T-helper 1 cell (primary cell): ENCODE measurements around the gene SRCAP.
"Not testable (repeated sequence)": the region's sequence is repeated elsewhere in the genome, so short reads cannot be mapped to it uniquely, and the experiment has no call there.

Experiments
- DNase-seq, 5 donors: peaks; one replicate each; pipeline ENCODE4 v3.0.0-alpha.2; 2012 to 2020

The SRCAP gene

DNA sequence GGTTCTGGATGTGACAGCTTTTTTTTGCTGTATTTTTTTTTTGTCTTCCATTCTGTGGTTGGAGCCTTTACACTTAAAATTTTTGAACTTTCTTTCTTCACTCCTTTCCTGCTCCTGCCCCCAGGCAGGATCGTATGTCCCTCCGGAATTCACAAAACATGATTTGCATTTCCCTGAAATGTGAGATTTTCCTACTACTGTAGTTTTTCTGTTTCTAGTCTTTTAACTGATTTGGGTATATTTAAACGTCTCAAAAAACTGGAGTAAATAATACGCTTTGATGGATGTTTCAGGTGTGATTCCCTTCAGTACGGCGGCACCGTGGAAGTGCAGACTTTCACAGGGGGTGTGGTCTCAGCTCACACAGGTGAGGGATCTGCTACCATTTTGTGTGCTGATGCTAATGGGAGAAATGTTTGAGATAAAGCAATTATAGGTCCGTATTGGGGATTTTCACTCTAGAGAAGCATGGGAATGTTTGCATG is 686 bp downstream of the SRCAP start:
- no peak for DNase-seq

DNA sequence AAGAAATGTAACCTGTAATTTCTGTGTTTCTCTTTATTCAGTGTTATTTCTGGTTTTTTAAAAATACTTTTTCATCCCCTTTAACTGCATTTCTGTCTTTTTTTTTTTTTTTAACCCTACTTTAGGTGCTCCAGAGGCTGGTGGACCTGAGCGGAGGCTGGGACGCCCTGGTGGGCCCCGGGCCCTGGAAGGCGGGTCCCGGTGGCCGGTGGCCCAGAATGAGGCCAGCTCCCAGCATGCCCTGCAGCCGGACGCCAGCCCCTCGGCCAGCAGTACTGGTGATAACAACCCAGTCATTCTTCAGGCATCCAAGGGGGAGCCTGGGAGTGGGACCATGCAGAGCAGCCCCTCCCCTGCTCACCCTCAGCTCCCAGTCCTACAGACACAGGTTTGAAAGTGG is 1.5 kb downstream of the SRCAP start:
- no peak for DNase-seq

DNA sequence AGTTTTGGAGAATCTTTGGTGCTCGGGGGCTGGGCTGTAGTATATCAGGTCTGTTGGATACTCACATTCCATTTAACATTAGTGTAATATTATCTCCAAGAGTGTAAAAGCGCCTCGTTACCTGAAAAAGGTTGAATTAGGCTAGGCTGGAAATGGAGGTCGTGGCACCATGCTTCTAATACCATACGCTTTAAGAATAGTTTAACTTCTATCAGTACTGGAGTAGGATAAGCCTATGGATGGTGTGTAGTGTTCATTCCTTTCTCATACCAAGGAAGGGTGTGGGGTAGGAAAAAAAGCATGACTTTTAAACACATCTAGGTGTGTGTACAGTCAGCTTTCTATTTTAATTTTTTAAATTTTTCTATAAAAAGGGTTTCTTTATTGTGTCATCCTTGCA is 2.0 kb downstream of the SRCAP start:
- DNase-seq = no peak

DNA sequence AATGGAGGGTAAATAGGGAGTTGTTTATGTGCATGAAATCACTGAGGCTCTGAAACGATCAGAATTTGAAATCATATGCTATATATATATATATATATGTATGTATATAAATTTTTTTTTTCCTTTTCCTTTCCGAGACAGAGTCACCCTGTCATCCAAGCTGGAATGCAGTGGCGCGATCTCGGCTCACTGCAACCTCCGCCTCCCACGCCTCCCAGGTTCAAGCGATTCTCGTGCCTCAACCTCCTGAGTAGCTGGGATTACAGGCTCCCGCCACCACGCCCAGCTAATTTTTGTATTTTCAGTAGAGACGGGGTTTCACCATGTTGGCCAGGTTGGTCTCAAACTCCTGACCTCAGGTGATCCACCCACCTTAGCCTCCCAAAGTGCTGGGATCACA is 4.1 kb downstream of the SRCAP start:
- DNase-seq = not testable (repeated sequence)

DNA sequence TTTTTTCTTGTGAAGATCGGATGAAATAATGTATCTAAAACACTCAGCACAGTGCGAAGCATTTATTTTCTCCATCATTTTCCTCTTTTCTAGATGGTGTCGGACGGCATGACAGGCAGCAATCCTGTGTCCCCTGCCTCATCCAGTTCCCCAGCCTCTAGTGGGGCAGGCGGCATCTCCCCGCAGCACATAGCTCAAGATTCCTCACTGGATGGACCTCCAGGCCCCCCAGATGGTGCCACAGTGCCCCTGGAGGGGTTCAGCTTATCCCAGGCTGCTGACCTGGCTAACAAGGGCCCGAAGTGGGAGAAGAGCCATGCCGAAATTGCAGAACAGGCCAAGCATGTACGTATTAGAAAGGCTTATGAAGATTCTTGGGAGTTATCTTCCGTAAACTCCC is 5.0 kb downstream of the SRCAP start:
- DNase-seq = no peak

DNA sequence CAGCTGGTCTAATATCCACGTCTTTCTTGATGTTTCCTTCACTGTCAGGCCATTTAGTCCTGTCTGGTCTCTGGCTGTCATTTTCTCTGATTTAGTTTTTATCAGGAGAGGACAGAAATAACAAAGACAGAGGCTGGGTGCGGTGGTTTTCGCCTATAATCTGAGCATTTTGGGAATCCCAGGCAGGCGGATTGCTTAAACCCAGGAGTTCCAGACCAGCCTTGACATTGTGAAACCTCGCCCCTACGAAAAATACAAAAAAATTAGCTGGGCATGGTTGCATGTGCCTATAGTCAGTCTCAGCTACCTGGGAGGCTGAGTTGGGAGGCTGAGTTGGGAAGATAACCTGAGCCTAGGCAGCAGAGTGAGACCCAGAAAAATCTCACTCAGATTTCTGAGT is 7.1 kb downstream of the SRCAP start:
- no peak for DNase-seq

DNA sequence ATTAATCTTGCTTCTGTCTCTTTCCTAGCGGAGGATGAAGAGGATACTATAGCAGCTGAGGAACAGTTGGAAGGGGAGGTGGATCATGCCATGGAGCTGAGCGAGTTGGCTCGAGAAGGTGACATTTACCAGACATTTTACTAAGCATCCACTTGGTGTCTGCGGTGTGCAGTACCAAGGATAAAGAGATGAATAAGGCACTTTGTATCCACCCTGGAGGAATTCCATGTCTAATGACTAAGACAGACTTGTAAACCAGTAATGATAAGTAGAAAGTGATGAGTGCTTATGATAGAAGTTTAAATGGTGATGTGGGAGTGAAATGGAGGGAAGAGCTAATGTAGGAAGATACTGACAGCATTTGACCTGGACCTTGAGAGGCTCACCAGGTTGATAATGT is 12.0 kb downstream of the SRCAP start:
- DNase-seq = no peak

DNA sequence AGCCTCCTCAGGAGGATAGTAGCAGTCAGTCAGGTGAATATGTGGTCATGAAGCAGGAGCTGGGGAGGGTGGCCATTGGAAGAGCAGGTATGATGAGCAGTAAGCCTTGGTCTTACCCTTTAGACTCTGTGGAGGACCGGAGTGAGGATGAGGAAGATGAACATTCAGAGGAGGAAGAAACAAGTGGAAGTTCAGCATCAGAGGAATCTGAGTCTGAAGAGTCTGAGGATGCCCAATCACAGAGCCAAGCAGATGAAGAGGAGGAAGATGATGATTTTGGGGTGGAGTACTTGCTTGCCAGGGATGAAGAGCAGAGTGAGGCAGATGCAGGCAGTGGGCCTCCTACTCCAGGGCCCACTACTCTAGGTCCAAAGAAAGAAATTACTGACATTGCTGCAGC is 12.7 kb downstream of the SRCAP start:
- no peak for DNase-seq

DNA sequence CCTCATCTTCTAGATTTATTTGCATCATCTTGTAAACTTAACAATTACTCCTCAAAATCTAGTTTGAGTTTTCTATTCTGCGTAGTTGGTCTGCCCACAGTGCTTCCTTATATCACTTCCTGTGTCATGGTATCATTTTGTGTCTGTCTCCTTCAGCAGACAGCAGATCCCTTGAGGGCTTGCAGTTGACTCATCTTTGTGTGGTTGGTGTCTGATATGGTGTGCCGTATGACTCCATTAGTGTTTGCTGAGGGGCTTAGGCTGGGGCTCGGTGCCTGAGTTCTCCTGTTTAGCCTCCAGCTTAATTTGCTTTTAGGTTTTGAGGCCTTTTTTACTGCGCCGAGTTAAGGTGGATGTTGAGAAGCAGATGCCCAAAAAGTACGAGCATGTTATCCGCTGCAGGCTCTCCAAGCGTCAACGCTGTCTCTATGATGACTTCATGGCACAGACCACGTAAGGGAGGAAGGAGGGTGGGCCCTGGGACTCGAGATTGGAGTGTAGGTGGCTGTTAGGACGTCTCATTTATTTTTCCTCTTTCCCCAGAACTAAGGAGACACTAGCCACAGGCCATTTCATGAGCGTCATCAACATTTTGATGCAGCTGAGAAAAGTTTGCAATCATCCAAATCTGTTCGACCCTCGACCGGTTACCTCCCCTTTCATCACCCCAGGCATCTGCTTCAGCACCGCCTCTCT is 16.9 kb downstream of the SRCAP start:
- DNase-seq = peak in 3 of 5 donors; percentile 9 to 79 (median 19)

DNA sequence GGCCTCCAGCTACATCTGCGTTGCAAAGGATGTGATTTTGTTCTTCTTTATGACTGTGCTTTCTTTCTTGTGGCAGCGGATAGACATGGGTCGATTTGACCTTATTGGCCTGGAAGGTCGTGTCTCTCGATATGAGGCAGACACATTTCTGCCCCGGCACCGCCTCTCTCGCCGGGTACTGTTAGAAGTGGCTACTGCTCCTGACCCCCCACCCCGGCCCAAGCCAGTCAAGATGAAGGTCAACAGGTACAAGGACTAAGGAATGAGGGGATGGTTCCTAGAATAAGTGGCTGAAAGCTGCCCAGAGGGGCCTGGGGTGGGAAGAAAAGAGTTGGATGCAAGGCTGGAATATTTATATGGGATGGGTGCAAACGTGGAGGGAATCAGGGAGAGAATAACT is 21.1 kb downstream of the SRCAP start:
- DNase-seq = no peak

DNA sequence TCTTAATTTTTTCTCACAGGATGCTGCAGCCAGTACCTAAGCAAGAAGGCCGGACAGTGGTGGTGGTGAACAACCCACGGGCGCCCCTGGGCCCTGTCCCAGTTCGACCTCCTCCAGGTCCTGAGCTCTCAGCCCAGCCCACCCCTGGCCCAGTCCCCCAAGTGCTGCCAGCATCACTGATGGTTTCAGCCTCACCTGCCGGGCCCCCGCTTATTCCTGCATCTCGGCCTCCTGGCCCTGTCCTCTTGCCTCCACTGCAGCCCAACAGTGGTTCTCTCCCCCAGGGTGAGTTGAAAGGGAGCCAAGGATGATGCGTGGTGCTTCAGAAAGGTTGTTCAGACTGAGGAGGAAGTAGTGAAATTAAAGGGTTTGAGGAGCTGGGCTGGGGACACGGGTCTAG is 21.7 kb downstream of the SRCAP start:
- DNase-seq = no peak

DNA sequence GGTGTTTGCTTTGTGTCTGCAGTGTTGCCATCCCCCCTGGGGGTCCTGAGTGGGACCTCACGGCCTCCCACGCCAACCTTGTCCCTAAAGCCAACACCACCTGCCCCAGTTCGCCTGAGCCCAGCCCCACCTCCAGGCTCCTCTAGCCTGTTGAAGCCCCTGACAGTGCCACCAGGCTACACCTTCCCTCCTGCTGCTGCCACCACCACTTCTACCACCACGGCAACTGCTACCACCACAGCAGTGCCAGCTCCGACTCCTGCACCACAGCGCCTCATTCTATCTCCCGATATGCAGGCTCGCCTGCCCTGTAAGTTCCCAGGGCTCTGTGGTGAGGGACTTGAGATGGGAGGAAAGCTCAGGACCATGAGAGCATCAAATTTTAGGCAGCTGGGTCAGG is 22.2 kb downstream of the SRCAP start:
- DNase-seq = no peak

DNA sequence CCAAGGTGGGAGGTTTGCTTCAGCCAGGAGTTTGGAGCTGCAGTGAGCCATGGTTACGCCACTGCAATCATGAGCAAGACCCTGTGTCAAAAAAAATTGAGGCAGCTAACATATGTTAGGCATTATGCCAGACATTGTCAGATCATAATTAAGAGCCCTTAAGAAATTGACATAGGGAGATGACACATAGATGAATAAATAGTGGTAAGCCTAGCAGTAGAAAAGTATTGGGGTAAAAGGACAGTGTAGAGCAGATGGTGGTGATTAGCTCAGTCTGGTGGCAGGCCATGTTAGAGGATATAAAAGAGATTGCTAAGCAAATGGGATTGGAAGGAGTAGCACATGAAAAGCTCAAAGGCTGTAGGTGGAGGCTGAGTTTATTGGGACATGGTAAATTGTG is 22.6 kb downstream of the SRCAP start:
- DNase-seq = no peak

DNA sequence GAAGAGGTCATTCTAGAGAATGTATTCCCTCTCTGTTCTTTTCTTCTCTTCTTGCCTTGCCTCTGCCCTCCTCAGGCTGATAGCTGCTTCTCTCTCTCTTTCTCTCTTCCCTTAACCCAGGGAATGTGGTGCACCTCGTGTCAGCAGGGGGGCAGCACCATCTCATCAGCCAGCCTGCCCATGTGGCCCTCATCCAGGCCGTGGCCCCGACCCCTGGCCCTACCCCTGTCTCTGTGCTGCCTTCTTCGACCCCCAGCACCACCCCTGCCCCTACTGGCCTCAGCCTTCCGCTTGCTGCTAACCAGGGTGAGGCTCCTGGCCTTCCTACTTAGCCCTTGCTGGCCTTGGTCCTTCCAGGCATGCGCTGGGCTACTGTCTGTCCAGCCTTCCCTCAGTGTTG is 23.5 kb downstream of the SRCAP start:
- no peak for DNase-seq

DNA sequence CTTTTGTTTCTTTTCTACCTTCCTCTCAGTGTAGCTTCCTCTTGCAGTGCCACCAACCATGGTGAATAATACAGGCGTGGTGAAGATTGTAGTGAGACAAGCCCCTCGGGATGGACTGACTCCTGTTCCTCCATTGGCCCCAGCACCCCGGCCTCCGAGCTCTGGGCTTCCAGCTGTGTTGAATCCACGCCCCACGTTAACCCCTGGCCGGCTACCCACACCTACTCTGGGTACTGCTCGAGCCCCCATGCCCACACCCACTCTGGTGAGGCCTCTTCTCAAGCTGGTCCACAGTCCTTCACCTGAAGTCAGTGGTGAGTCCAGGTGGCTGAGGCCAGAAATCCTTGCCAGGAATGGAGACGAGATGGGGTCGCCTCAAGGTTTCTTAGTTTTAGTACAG is 23.9 kb downstream of the SRCAP start:
- no peak for DNase-seq

DNA sequence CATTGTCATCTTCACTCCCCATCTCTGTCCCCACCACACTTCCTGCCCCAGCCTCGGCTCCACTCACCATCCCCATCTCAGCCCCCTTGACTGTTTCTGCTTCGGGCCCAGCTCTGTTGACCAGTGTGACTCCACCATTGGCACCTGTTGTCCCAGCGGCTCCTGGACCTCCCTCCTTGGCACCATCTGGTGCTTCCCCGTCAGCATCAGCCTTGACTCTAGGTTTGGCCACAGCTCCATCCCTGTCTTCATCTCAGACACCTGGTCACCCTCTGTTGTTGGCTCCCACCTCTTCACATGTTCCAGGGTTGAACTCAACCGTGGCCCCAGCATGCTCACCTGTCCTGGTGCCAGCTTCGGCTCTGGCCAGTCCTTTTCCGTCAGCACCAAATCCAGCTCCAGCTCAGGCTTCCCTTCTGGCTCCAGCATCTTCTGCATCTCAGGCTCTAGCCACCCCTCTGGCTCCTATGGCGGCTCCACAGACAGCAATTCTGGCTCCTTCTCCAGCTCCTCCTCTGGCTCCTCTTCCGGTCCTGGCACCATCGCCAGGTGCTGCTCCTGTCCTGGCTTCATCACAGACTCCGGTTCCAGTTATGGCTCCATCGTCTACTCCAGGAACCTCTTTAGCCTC is 24.9 kb downstream of the SRCAP start:
- no peak for DNase-seq

DNA sequence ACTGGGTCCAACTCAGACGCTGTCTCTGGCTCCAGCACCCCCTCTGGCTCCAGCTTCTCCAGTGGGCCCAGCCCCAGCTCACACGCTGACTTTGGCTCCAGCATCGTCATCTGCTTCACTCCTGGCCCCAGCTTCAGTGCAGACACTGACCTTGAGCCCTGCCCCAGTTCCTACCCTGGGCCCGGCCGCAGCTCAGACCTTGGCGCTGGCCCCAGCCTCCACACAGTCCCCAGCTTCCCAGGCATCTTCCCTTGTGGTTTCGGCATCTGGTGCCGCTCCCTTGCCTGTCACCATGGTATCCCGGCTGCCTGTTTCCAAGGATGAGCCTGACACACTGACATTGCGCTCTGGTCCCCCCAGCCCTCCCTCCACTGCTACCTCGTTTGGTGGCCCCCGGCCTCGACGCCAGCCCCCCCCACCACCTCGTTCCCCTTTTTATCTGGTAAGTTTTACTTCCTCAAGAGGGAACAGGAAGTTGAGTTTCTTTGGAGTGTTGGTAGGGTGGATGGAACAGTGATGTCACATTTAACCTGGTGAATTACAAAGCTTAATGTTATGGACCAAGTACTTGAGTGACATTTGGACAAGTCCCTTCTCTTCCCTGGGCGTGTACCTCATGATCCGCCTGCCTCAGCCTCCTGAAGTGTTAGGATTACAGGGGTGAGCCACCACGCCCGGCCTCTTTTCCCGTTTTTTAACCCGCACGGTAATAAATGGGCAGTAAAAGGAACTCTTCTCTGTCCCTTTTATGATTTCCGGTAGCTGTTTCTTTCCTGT is 25.9 kb downstream of the SRCAP start:
- no peak for DNase-seq

DNA sequence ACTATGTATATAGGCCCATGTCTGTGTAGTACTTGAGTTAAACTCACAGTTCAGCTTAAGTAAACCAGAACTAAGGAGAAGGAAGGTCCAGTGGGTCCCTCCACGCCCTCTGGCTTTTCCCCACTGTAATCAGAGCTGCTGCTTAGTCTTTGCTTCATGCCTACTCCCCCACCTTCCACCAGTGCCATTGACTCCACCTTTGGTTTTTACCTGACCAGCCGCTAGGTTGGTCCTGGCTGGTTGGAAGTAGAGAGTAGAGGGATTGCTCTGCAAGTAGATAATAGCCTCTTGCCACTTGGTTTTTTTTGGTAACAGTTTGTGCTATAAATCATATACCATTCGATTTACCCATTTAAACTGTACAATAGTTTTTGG is 26.4 kb downstream of the SRCAP start:
- DNase-seq = no peak

DNA sequence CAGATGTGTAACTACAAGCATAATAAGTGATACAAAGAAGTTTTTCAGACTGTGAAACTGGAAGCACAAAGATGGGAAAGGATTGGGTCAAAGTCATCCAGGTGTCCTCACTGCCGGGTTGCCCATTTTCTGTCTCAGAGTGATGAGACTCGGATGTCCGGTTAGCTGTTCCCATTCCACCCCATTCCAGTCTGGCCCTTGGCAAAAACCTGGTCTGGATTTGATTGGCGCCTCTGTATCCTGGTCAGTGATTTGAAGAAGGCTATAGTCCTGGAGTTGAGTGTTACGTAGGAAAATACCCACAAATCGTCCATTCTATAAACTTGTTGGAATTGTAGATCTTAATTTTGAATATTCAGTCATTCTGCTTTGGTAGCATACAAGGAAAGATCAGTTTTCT is 29.4 kb downstream of the SRCAP start:
- no peak for DNase-seq

DNA sequence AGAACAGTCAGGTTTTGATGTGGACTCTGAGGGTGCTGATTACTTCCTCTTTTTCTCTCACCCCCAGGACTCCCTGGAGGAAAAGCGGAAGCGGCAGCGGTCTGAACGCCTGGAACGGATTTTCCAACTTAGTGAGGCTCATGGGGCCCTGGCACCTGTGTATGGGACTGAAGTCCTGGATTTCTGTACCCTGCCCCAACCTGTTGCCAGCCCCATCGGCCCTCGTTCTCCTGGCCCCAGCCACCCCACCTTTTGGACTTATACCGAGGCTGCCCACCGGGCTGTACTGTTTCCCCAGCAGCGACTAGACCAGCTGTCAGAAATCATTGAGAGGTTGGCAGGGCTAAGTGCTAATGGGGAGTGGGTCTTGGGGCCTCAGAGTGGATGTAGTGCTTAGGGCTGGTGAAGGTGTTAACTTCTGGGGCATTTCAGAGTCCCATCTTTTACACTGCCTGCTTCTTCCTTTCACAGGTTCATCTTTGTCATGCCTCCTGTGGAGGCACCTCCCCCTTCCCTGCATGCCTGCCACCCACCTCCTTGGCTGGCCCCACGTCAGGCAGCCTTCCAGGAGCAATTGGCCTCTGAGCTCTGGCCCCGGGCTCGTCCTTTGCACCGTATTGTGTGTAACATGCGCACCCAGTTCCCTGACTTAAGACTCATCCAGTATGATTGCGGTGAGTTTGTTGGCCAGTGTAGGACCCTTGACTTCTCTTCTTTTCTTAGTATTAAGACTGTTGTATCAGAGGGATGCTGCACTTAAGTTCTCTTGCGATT is 30.1 kb downstream of the SRCAP start:
- DNase-seq = no peak

DNA sequence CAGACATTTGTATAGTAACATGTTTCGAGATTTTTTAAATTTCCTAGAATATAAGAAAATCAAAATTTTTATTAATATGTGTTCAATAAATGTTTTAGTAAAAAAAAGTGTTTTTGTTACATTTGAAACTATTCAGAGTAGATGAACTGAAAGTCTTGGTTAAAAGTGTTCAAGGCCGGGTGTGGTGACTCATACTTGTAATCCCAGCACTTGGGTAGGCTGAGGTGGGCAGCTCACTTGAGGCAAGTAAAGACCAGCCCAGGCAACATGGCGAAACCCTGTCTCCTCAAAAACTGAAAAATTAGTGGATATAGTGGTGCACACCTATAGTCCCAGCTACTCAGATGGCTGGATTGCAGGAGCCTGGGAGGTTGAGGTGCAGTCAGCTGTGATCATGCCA is 32.4 kb downstream of the SRCAP start:
- no peak for DNase-seq

DNA sequence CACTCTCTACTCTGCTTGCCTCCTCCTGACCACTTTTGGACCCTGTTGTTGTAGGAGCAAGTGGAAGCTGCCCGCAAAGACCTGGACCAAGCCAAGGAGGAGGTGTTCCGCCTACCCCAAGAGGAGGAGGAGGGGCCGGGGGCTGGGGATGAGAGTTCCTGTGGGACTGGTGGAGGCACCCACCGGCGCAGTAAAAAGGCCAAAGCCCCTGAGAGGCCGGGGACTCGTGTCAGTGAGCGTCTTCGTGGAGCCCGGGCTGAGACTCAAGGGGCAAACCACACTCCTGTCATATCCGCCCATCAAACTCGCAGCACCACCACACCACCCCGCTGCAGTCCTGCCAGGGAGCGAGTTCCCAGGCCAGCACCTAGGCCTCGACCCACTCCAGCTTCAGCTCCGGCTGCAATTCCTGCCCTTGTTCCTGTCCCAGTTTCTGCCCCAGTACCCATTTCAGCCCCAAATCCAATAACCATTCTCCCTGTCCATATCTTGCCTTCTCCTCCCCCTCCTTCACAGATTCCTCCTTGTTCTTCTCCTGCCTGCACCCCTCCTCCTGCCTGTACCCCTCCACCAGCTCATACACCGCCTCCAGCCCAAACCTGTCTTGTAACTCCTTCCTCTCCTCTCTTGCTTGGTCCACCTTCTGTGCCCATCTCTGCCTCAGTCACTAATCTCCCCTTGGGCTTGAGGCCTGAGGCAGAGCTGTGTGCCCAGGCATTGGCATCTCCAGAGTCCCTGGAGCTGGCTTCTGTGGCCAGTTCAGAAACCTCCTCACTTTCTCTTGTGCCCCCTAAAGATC is 38.2 kb downstream of the SRCAP start:
- DNase-seq = no peak
